ENCODE results near the gene CLEC4M. TPM values are rescaled to one million over a fixed set of nuclear protein-coding genes. Genes with fewer than 3 reads are reported as not detected.

The CLEC4M gene
- total RNA-seq, 4 donors from 2014 or later = 0.13 TPM; not detected in 3

GRCh38 chr19:7775761-7776160 is 12.7 kb downstream of the CLEC4M start:
- TF ChIP-seq CTCF (IDR thresholded peaks at IDR 0.05) = no peak
- TF ChIP-seq POLR2A (IDR thresholded peaks at IDR 0.05) = no peak
- Histone ChIP-seq H3K4me1 (no peaks in the 10 kb centered on the region), H3K9me3 (no peaks in the 10 kb centered on the region), H3K36me3 (no peaks in the 10 kb centered on the region), H3K4me3 (replicated peaks in 1 of 3) (no peak overlapping the region), H3K27me3 (no peaks in the 10 kb centered on the region), H3K27ac (no peak overlapping the region)
- no peak for DNase-seq
- WGBS, 2 donors = 89 to 91% methylated on average over 9 of the region's 9 CpGs
- intact Hi-C loops (cut with DNase I) = no loop called here

- Histone ChIP-seq H3K36me3 (no peaks in the 10 kb centered on the region), H3K4me1 (no peaks in the 10 kb centered on the region), H3K9me3 (no peaks in the 10 kb centered on the region), H3K27ac (no peak overlapping the region), H3K27me3 (no peaks in the 10 kb centered on the region), H3K4me3 (replicated peaks in 1 of 3) (no peak overlapping the region)
- WGBS, 2 donors = 52 to 53% methylated on average over 5 of the region's 5 CpGs
- DNase-seq = no peak
- TF ChIP-seq POLR2A (IDR thresholded peaks at IDR 0.05) (no peak), CTCF (IDR thresholded peaks at IDR 0.05) (no peak)
- intact Hi-C loops (cut with DNase I) = no loop called here
Observed at GRCh38 chr19:7778081-7778480, 15.0 kb downstream of the CLEC4M start.

GRCh38 chr19:7779631-7780486 is 16.8 kb downstream of the CLEC4M start:
- Histone ChIP-seq H3K27ac (no peak overlapping the region), H3K4me1 (no peaks in the 10 kb centered on the region), H3K36me3 (no peaks in the 10 kb centered on the region), H3K27me3 (no peaks in the 10 kb centered on the region), H3K9me3 (no peaks in the 10 kb centered on the region), H3K4me3 (replicated peaks in 1 of 3) (no peak overlapping the region)
- DNase-seq = no peak
- no peak for TF ChIP-seq CTCF (IDR thresholded peaks at IDR 0.05)
- TF ChIP-seq POLR2A (IDR thresholded peaks at IDR 0.05) = no peak
- 88 to 89% methylated on average over 25 to 26 of the region's 26 CpGs for WGBS, 2 donors
- intact Hi-C loops (cut with DNase I) = no loop called here

- no peaks in the 10 kb centered on the region for H3K27me3 ChIP-seq
- H3K4me1 ChIP-seq = no peaks in the 10 kb centered on the region
- intact Hi-C loops (cut with DNase I) = no loop called here
- H3K9me3 ChIP-seq = no peaks in the 10 kb centered on the region
- no peaks in the 10 kb centered on the region for H3K36me3 ChIP-seq
- TF ChIP-seq CTCF (IDR thresholded peaks at IDR 0.05) (no peak), POLR2A (IDR thresholded peaks at IDR 0.05) (no peak)
- DNase-seq = no peak
- no peak overlapping the region for H3K27ac ChIP-seq
- H3K4me3 ChIP-seq (replicated peaks in 1 of 3) = no peak overlapping the region
- WGBS, 2 donors = 35 to 36% methylated on average over 12 of the region's 12 CpGs
Observed at GRCh38 chr19:7781157-7781556, 18.1 kb downstream of the CLEC4M start.

GRCh38 chr19:7783991-7784423 is 21.0 kb downstream of the CLEC4M start:
- H3K4me3 ChIP-seq (replicated peaks in 1 of 3) = no peak overlapping the region
- no peak overlapping the region for H3K27ac ChIP-seq
- WGBS, 2 donors = 30 to 32% methylated on average over 8 of the region's 8 CpGs
- H3K27me3 ChIP-seq = peaks cover 7% of the 10 kb centered on the region
- H3K9me3 ChIP-seq = no peaks in the 10 kb centered on the region
- no peak for TF ChIP-seq CTCF (IDR thresholded peaks at IDR 0.05)
- TF ChIP-seq POLR2A (IDR thresholded peaks at IDR 0.05) = no peak
- H3K4me1 ChIP-seq = peaks cover 0 to under 1% of the 10 kb centered on the region in 2 donors
- intact Hi-C loops (cut with DNase I) = no loop called here
- DNase-seq = no peak
- H3K36me3 ChIP-seq = no peaks in the 10 kb centered on the region
